ENCODE data around the gene METTL14. TPM values are rescaled to one million over a fixed set of nuclear protein-coding genes. Genes with fewer than 3 reads are reported as not detected.
"Not testable (repeated sequence)": the region's sequence is repeated elsewhere in the genome, so short reads cannot be mapped to it uniquely, and the experiment has no call there.

The METTL14 gene
- 10 to 100 TPM; 50.2 to 57.5 (median 51.9) TPM for total RNA-seq
- total RNA-seq (2013) = 45.9 TPM

DNA sequence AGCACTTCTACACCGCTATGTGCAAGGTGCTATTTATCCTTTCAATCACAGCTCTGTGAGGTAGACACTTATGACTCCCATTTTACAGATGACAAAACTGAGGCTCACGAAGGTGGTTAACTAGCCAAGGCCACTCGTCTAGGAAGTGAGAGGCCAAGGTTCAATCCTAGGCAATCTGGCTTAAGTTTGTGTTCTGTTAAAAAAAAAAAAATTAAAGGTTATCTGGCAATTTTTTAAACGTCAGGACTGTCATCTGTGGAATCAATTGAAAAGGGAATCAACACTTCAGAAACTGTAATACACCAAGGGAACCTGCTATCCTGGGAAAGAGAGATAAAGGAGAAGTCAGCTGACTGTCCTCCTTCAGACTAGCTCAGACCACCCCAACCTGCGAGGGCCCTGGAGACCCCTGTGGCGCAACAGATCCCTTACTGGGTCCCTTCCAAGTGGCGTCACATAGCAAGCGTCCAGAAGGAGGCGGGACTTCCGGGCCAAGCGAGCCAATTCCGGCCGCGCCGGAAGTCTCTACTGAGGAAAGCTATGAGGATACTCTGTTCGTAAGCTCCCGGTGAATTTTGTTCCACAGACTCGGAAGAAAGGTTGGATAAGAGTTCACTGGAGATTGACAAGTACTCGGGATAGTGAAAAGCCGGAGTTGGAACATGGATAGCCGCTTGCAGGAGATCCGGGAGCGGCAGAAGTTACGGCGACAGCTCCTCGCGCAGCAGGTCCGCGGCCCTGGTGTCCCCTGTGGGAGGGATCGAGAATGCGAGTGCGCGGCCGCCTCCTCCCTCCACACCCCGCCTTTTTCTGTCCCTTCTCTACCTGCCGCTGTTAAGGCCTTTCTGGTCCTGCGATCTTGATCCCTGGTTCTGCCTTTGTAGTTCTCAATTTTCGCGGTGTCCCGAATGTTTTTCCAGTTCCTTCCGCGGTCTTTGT, at the start of gene METTL14:
TSS of gene METTL14 (plus strand) at position 520 of the 939 bp plus-strand sequence. CDS start at position 663, 143 bp downstream.
- H3K4me3 ChIP-seq (ENCODE audit: low read length) = peak within 1 kb of the TSS; percentile 98
- Mint-ChIP-seq H3K36me3 (no peaks in the 10 kb centered on the region), H3K4me3 (peak within 1 kb of the TSS; percentile 97), H3K4me1 (peaks cover 21 to 26% of the 10 kb centered on the region in 2 donors), H3K27me3 (ENCODE audit: low read depth in 2 of 2) (peaks cover 14 to 24% of the 10 kb centered on the region in 2 donors), H3K27ac (peak within 1 kb of the TSS; percentile 96 to 97), H3K9me3 (no peaks in the 10 kb centered on the region)
- H3K27ac ChIP-seq (ENCODE audit: low read length) = peak within 1 kb of the TSS; percentile 94
- H3K27me3 ChIP-seq (ENCODE audit: control insufficient read depth, insufficient read depth, low read length) = no peaks in the 10 kb centered on the region
- intact Hi-C loops (cut with micrococcal nuclease) = loop anchor here (1.0 to 2.0 kb wide), 2 partner anchors 94 to 406 kb away; no protein-coding TSS in a partner anchor
- peaks cover 4% of the 10 kb centered on the region for H3K4me1 ChIP-seq (ENCODE audit: control insufficient read depth, insufficient read depth, low read length)
- WGBS (ENCODE audit: insufficient coverage) = 5% methylated on average over 41 of the region's 42 CpGs
- ATAC-seq = peak; percentile 94 to 96 (median 95)
- DNase-seq = peak; percentile 86 to 92
- TF ChIP-seq, protein P1, sequence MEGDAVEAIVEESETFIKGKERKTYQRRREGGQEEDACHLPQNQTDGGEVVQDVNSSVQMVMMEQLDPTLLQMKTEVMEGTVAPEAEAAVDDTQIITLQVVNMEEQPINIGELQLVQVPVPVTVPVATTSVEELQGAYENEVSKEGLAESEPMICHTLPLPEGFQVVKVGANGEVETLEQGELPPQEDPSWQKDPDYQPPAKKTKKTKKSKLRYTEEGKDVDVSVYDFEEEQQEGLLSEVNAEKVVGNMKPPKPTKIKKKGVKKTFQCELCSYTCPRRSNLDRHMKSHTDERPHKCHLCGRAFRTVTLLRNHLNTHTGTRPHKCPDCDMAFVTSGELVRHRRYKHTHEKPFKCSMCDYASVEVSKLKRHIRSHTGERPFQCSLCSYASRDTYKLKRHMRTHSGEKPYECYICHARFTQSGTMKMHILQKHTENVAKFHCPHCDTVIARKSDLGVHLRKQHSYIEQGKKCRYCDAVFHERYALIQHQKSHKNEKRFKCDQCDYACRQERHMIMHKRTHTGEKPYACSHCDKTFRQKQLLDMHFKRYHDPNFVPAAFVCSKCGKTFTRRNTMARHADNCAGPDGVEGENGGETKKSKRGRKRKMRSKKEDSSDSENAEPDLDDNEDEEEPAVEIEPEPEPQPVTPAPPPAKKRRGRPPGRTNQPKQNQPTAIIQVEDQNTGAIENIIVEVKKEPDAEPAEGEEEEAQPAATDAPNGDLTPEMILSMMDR (IDR thresholded peaks at IDR 0.05) = no peak
- H3K36me3 ChIP-seq (ENCODE audit: control insufficient read depth, insufficient read depth, low read length) = peaks cover 18% of the 10 kb centered on the region
- H3K9me3 ChIP-seq (ENCODE audit: control insufficient read depth, insufficient read depth, low read length) = no peaks in the 10 kb centered on the region

DNA sequence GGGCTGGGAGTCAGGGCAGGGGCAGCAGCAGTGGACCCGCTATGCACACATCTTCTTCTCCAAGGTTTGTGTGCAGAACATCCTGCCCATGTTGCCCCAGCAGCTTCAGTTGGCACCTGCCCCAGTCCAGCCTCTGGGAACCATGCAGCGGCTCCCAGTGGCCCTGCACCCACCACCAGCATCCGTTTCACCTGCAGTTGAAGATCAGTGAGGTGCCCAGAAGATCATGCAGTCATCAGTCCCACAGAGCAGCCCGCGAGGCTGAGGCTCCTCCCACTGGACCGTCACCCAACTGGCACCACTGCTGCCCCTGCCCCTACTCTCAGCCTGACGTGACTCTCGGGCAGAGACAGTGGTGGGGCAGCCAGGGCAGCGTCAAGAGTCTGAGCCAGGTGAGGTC, 49.1 kb upstream of the METTL14 start:
- H3K4me1 Mint-ChIP-seq; H3K9me3 ChIP-seq (ENCODE audit: control insufficient read depth, insufficient read depth, low read length); H3K36me3 ChIP-seq (ENCODE audit: control insufficient read depth, insufficient read depth, low read length); intact Hi-C loops (cut with micrococcal nuclease); H3K27ac Mint-ChIP-seq; H3K27me3 Mint-ChIP-seq (ENCODE audit: low read depth in 2 of 2); H3K4me3 ChIP-seq (ENCODE audit: low read length); H3K27ac ChIP-seq (ENCODE audit: low read length); ATAC-seq; H3K9me3 Mint-ChIP-seq; H3K36me3 Mint-ChIP-seq; H3K4me1 ChIP-seq (ENCODE audit: control insufficient read depth, insufficient read depth, low read length); H3K4me3 Mint-ChIP-seq; H3K27me3 ChIP-seq (ENCODE audit: control insufficient read depth, insufficient read depth, low read length); DNase-seq: not testable (repeated sequence)
- 97% methylated on average over 8 of the region's 9 CpGs for WGBS (ENCODE audit: insufficient coverage)

DNA sequence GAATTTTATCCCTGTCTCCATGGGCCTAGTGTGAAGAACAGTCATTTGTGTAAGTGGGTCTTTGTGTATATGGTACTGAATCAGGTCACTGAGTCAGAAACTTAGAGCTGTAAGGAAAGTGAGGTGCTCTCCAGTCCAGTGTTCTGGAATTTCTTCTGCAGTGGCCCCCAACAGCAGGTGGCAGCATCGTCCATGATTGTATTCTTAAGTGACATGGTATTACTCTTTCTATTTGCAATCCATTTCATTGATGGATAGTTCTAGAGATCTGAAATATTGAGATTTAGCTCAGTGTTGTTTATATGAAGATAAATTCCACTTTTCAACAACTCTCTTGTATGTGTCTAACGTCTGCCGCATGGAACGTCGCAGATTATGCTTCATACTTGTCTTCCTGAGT, 20.5 kb upstream of the METTL14 start:
- 100% methylated on average over 3 of the region's 5 CpGs for WGBS (ENCODE audit: insufficient coverage)
- ATAC-seq; intact Hi-C loops (cut with micrococcal nuclease): not testable (repeated sequence)

DNA sequence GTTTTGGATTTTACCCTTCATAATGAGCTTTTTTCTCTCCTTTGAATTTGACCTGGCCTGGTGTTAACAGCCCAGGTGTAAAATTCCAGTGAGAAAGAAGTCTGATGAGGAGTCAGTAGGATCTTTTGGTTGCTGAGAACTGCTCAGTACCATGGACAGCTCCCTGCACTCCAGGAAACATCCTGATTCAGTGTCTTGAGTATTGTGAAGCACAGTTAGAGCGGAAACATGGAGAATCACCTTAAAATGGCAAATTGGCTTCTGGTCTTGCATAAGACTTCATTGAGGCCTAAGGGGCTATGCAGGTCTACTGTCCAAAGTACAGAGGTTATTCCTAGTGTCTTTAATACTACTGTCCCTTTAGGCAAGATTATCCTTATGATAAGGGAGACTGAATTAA, 16.0 kb upstream of the METTL14 start:
- H3K27ac Mint-ChIP-seq; H3K4me1 Mint-ChIP-seq; H3K4me1 ChIP-seq (ENCODE audit: control insufficient read depth, insufficient read depth, low read length); H3K36me3 ChIP-seq (ENCODE audit: control insufficient read depth, insufficient read depth, low read length); H3K36me3 Mint-ChIP-seq; H3K9me3 ChIP-seq (ENCODE audit: control insufficient read depth, insufficient read depth, low read length); H3K27ac ChIP-seq (ENCODE audit: low read length); ATAC-seq; H3K4me3 ChIP-seq (ENCODE audit: low read length); intact Hi-C loops (cut with micrococcal nuclease); H3K27me3 ChIP-seq (ENCODE audit: control insufficient read depth, insufficient read depth, low read length); H3K9me3 Mint-ChIP-seq; H3K4me3 Mint-ChIP-seq; H3K27me3 Mint-ChIP-seq (ENCODE audit: low read depth in 2 of 2): not testable (repeated sequence)
- peak; percentile 18 to 78 for DNase-seq
- WGBS (ENCODE audit: insufficient coverage) = 80% methylated on average over 1 of the region's 1 CpG

More for the DNA sequence above, 20.5 kb upstream of the METTL14 start:
- H3K27me3 ChIP-seq (ENCODE audit: control insufficient read depth, insufficient read depth, low read length); H3K36me3 ChIP-seq (ENCODE audit: control insufficient read depth, insufficient read depth, low read length); H3K4me3 Mint-ChIP-seq; H3K4me1 ChIP-seq (ENCODE audit: control insufficient read depth, insufficient read depth, low read length); H3K4me3 ChIP-seq (ENCODE audit: low read length); H3K27ac ChIP-seq (ENCODE audit: low read length); H3K4me1 Mint-ChIP-seq; H3K9me3 Mint-ChIP-seq; H3K9me3 ChIP-seq (ENCODE audit: control insufficient read depth, insufficient read depth, low read length); DNase-seq; H3K27ac Mint-ChIP-seq; H3K27me3 Mint-ChIP-seq (ENCODE audit: low read depth in 2 of 2); H3K36me3 Mint-ChIP-seq: not testable (repeated sequence)

DNA sequence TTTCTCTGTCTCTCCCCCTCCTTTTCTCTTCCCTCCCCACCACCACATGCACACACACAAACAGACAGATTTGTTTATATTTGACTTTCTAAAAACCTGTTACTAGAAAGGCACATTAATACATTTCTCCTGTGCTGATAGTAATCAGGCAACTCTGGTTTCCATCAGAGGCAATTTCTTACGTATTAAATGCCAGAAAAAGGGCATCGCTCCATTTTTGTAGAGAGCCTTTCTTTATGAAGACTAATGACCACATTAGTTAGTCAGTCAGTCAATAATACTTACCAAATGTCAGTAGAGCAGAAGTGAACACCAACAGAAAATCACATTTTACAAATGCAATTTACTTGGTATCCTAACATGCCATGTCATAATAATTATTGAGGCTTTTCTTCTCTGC, 14.2 kb upstream of the METTL14 start:
- ATAC-seq; H3K9me3 Mint-ChIP-seq; H3K36me3 Mint-ChIP-seq; H3K27ac Mint-ChIP-seq; H3K9me3 ChIP-seq (ENCODE audit: control insufficient read depth, insufficient read depth, low read length); H3K4me1 ChIP-seq (ENCODE audit: control insufficient read depth, insufficient read depth, low read length); H3K36me3 ChIP-seq (ENCODE audit: control insufficient read depth, insufficient read depth, low read length); H3K4me3 ChIP-seq (ENCODE audit: low read length); H3K4me1 Mint-ChIP-seq; H3K27me3 ChIP-seq (ENCODE audit: control insufficient read depth, insufficient read depth, low read length); intact Hi-C loops (cut with micrococcal nuclease); H3K4me3 Mint-ChIP-seq; H3K27ac ChIP-seq (ENCODE audit: low read length); DNase-seq: not testable (repeated sequence)
- H3K27me3 Mint-ChIP-seq (ENCODE audit: low read depth in 2 of 2) = peaks cover 3 to 16% of the 10 kb centered on the region in 2 donors
- WGBS (ENCODE audit: insufficient coverage) = no CpG with 5 or more reads among the region's 2 CpGs

All from natural killer cell (primary cell).